Common myeloid progenitor, CD34-positive (primary cell): ENCODE results near the gene SERPINB8.

ENCODE experiments used
- CTCF ChIA-PET: fragments of 350-600 bp; sonication (Branson Sonifier 250); formaldehyde crosslinking; loops from one replicate; lab custom pipeline; 2021; ENCODE audit warnings: antibody characterized with exemption; lab: Charles Lee
- POLR2A ChIA-PET: fragments of 350-600 bp; sonication (Branson Sonifier 250); formaldehyde crosslinking; loops from one replicate; lab custom pipeline; 2021; ENCODE audit warnings: antibody characterized with exemption; lab: Charles Lee
- DNase-seq, 3 donors: peaks; one replicate each; pipeline versions ENCODE4 v3.0.0 to v3.0.0-alpha.2; 2013
- H3K27ac ChIP-seq, 2 experiments: 1 replicate in 1 of 2; 2 replicates in 1 of 2; pipeline ENCODE4 v1.7.0; 2013; ENCODE audit warnings: inconsistent platforms in 2 of 2, low read length in 2 of 2, mild to moderate bottlenecking in 2 of 2, low read depth in 1 of 2, moderate library complexity in 1 of 2; ENCODE audit not compliant: severe bottlenecking in 2 of 2, insufficient read depth in 1 of 2, poor library complexity in 1 of 2
- H3K27me3 ChIP-seq, 5 experiments: replicated peaks in 2 of 5; 1 replicate in 3 of 5; 2 replicates in 2 of 5; pipeline versions ENCODE4 v1.6.1 to v1.7.0; 2013; ENCODE audit warnings: low read length in 4 of 5, mild to moderate bottlenecking in 2 of 5, moderate library complexity in 2 of 5, inconsistent platforms in 1 of 5; ENCODE audit not compliant: insufficient read depth in 5 of 5, control insufficient read depth in 4 of 5
- H3K36me3 ChIP-seq, 4 experiments: 1 replicate in 2 of 4; 2 replicates in 2 of 4; pipeline versions ENCODE4 v1.6.1 to v1.7.0; 2013; ENCODE audit warnings: low read length in 3 of 4, control low read depth in 1 of 4, mild to moderate bottlenecking in 1 of 4; ENCODE audit not compliant: control insufficient read depth in 4 of 4, insufficient read depth in 4 of 4
- H3K4me1 ChIP-seq, 4 experiments: 1 replicate in 3 of 4; 2 replicates in 1 of 4; pipeline versions ENCODE4 v1.6.1 to v1.7.1; 2013; ENCODE audit warnings: low read length in 3 of 4, mild to moderate bottlenecking in 3 of 4, control low read depth in 1 of 4, inconsistent platforms in 1 of 4, moderate library complexity in 1 of 4; ENCODE audit not compliant: control insufficient read depth in 4 of 4, insufficient read depth in 4 of 4; ENCODE audit errors: control extremely low read depth in 1 of 4
- H3K4me3 ChIP-seq, 7 experiments: 1 replicate in 4 of 7; 2 replicates in 3 of 7; pipeline versions ENCODE4 v1.5.1 to v1.7.0; 2013; ENCODE audit warnings: mild to moderate bottlenecking in 7 of 7, low read length in 6 of 7, moderate library complexity in 6 of 7, inconsistent platforms in 2 of 7, low read depth in 2 of 7, control low read depth in 1 of 7; ENCODE audit not compliant: insufficient read depth in 4 of 7, control insufficient read depth in 1 of 7; ENCODE audit errors: extremely low read depth in 1 of 7
- H3K9me3 ChIP-seq, 5 experiments: 1 replicate in 4 of 5; 2 replicates in 1 of 5; pipeline versions ENCODE4 v1.6.1 to v1.7.1; 2013; ENCODE audit warnings: low read length in 4 of 5, mild to moderate bottlenecking in 2 of 5, inconsistent platforms in 1 of 5, low read depth in 1 of 5, moderate library complexity in 1 of 5; ENCODE audit not compliant: control insufficient read depth in 4 of 5, insufficient read depth in 2 of 5; ENCODE audit errors: control extremely low read depth in 1 of 5
- WGBS: methylation state at CpG from one replicate; pipeline ENCODE4 v1.1.5; 2013; ENCODE audit not compliant: insufficient coverage; 5-methylcytosine and 5-hydroxymethylcytosine counted together

SERPINB8 gene

DNA sequence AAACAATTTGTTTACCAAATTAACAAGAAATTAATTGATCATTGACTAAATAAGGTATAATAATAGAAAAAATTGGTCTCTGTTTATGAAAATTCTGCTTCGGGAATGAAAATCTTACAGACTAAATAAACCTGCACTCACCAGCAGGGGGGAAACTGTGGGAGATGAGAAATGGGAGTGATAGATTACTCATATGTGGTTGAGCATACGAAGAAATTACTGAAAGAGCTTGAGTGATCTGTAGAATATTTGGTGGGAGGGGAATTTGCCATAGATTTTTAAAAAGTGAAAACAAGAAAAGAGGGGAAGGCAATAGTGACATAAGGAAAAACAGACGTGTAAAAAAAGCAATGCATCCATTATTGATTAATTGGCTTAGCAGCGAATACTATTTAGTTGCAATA, 18.6 kb upstream of the SERPINB8 start:
- peak in 1 of 3 donors; percentile 27 for DNase-seq
- H3K27me3 ChIP-seq = peaks cover 0 to 10% (median 0%) of the 10 kb centered on the region in 5 experiments
- ChIA-PET CTCF (interaction anchor here (0.9 kb wide), 2 partner anchors 12 to 16 kb away, joined by 3 read pairs; no protein-coding TSS in a partner anchor), POLR2A (no interaction called here)
- no peaks in the 10 kb centered on the region for H3K9me3 ChIP-seq
- WGBS = 88% methylated on average over 2 of the region's 4 CpGs
- no peak overlapping the region for H3K4me3 ChIP-seq
- H3K4me1 ChIP-seq = peaks cover 0 to 5% (median 2%) of the 10 kb centered on the region in 4 experiments
- no peaks in the 10 kb centered on the region for H3K36me3 ChIP-seq
- H3K27ac ChIP-seq = no peak overlapping the region

DNA sequence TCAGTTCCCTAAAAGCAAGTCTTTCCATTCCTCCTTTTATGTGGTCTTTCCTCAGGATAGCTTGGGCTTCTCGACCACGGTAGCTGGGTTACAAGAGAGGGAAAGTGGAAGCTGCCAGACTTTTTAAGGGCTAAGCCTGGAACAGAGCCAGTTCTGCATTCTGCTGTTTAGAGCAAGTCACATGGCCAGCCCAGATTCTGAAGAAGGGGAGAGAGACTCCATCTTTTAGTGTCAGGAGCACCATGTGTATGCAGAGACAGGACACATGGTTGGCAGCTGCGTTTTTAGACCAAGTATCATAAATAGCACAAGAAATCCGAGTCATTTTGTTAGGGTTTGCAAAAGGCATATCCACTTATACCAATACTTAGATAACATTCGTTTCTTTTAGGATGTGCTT, 16.1 kb upstream of the SERPINB8 start:
- Histone ChIP-seq H3K36me3 (no peaks in the 10 kb centered on the region), H3K4me1 (peaks cover 0 to 5% (median 2%) of the 10 kb centered on the region in 4 experiments), H3K27ac (no peak overlapping the region), H3K27me3 (peaks cover 0 to 6% (median 0%) of the 10 kb centered on the region in 5 experiments), H3K4me3 (no peak overlapping the region), H3K9me3 (no peaks in the 10 kb centered on the region)
- peak in 2 of 3 donors; percentile 21 to 22 for DNase-seq
- POLR2A ChIA-PET = no interaction called here
- WGBS = 47% methylated on average over 4 of the region's 5 CpGs
- CTCF ChIA-PET = interaction anchor here (1.2 to 3.8 kb wide), 6 partner anchors 9 to 31 kb away, joined by 4 to 25 read pairs (median 8); no protein-coding TSS in a partner anchor

DNA sequence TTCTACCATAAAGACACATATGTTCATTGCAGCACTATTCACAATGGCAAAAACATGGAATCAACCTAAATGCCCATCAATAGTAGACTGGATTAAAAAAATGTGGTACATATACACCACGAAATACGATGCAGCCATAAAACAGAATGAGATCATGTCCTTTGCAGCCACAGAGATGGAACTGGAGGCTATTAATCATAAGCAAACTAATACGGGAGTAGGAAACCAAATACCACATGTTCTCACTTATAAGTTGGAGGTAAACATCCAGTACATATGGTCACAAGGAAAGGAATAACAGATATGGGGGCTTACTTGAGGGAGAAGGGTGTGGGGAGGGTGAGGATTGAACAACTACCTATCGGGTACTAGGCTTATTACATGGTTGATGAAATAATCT, 13.1 kb upstream of the SERPINB8 start:
- Histone ChIP-seq H3K4me1 (peaks cover 0 to 3% (median 0%) of the 10 kb centered on the region in 4 experiments), H3K36me3 (no peaks in the 10 kb centered on the region), H3K27me3 (no peaks in the 10 kb centered on the region), H3K4me3 (no peak overlapping the region), H3K27ac (no peak overlapping the region), H3K9me3 (no peaks in the 10 kb centered on the region)
- no CpG with 5 or more reads among the region's 4 CpGs for WGBS
- POLR2A ChIA-PET = no interaction called here
- no peak for DNase-seq
- CTCF ChIA-PET = no interaction called here

DNA sequence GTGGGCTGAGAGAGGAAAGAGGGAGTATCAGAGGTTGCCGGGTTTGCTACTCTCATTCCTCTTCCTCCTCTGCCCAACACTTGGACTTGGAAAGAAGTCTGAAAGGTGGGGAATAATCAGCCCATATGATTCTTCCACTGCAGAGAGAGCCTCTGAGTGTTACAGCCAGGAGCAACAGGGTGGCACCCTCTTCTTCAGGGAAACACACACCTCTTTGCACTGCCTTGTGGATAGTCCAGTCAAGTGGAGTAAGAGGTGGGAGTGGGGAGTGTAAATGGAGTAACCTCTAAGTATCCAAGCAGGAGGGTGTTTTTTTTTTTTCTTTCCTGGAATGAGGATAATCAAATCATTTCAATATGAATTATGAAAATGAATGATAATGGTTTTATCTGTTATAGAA, 9.0 kb upstream of the SERPINB8 start:
- peaks cover 0 to 3% (median 0%) of the 10 kb centered on the region in 5 experiments for H3K27me3 ChIP-seq
- H3K9me3 ChIP-seq = no peaks in the 10 kb centered on the region
- no peaks in the 10 kb centered on the region for H3K4me1 ChIP-seq
- H3K4me3 ChIP-seq = no peak overlapping the region
- no peak overlapping the region for H3K27ac ChIP-seq
- ChIA-PET CTCF (interaction anchor here (0.6 to 7.8 kb wide), 5 partner anchors 12 to 33 kb away, joined by 3 to 42 read pairs (median 5); partner anchors contain the start of gene HMSD), POLR2A (no interaction called here)
- no peaks in the 10 kb centered on the region for H3K36me3 ChIP-seq
- DNase-seq = no peak
- no CpG with 5 or more reads among the region's 1 CpG for WGBS

DNA sequence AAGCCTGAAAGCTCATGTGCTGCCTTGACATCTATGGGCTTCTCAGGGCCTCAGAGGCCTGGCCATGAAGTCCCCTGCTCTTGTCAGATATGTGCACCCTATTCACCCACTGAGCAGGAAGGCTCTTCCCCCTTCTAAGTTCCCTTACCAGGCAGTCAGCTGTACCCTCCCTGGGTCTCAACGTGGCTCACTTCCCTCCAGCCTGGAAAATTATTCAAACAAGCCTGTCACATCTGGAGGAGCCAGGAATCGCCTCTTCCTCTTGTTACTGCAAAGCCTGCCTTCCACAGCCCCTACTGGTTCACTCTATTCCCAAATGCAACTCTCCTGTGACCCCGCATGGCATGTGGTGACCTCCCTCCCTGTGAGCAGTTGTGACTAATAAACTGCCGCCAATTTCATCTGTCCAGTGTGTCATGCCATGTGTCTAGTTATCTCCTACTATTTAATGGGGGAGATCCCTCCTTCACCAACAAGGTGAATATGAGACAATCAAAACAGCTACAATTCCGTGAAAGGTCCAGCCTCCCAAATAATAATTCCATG, 8.4 kb upstream of the SERPINB8 start:
- ChIA-PET CTCF (interaction anchor here (3.8 to 7.8 kb wide), 3 partner anchors 8 to 25 kb away, joined by 25 to 45 read pairs (median 42); no protein-coding TSS in a partner anchor), POLR2A (no interaction called here)
- Histone ChIP-seq H3K4me1 (no peaks in the 10 kb centered on the region), H3K36me3 (no peaks in the 10 kb centered on the region), H3K4me3 (no peak overlapping the region), H3K27me3 (peaks cover 0 to 4% (median 0%) of the 10 kb centered on the region in 5 experiments), H3K9me3 (no peaks in the 10 kb centered on the region), H3K27ac (no peak overlapping the region)
- WGBS = 68% methylated on average over 3 of the region's 5 CpGs
- DNase-seq = no peak

DNA sequence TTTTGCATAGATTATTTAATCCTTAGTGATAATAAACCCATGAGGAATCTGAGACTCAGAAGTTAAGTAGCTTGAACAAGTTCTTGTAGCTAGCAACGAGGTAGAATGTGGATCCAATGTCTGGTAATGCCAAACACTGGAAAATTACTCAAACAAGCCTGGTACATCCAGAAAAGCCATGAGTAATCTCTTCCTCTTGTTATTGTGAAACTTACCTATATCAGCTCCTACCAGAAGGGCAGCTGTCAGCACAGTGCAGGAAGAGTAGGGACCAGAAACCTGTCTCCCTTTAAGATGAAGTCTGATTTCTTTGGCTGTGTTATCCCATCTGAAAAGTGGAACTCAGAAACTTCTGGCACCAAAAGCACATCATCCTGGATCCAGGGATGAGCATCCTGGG, 7.7 kb upstream of the SERPINB8 start:
- no peaks in the 10 kb centered on the region for H3K9me3 ChIP-seq
- POLR2A ChIA-PET = no interaction called here
- no peak overlapping the region for H3K27ac ChIP-seq
- 63% methylated on average over 1 of the region's 1 CpG for WGBS
- peaks cover 0 to 4% (median 0%) of the 10 kb centered on the region in 5 experiments for H3K27me3 ChIP-seq
- no peaks in the 10 kb centered on the region for H3K36me3 ChIP-seq
- CTCF ChIA-PET = interaction anchor here (0.9 to 7.8 kb wide), 5 partner anchors 8 to 33 kb away, joined by 3 to 45 read pairs (median 32); no protein-coding TSS in a partner anchor
- DNase-seq = no peak
- no peak overlapping the region for H3K4me3 ChIP-seq
- no peaks in the 10 kb centered on the region for H3K4me1 ChIP-seq

DNA sequence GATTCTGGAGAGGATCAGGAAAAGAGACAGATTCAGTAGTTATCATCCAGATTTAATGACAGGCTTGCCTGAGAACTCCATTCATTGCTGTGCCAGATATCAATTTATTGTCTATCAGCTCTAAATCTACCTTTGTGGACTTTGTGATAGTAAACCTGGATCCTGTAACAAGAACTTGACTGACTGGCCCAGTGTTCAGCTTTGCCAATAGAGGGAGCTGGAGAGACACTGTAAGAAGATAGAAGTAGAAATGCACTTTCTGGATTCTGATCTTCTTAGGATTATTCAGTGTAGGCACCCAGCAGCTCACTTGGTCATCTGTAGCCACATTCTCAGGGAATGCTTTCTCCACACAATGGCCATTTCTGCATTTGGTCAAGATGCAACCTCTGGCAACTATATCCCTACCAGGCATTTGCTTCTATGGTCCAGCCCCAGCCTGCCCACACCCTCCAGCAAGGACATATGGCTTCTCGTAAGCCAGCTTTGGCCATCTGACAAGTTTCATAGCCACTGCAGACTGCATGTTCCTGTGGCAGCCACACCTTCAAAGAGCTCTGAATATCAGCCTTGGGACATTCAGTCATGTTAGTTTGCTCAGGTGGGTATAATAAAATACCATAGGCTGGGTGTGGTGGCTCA, 6.1 kb upstream of the SERPINB8 start:
- H3K4me1 ChIP-seq = no peaks in the 10 kb centered on the region
- no peaks in the 10 kb centered on the region for H3K9me3 ChIP-seq
- no peaks in the 10 kb centered on the region for H3K36me3 ChIP-seq
- POLR2A ChIA-PET = no interaction called here
- no peak overlapping the region for H3K4me3 ChIP-seq
- H3K27me3 ChIP-seq = peaks cover 0 to 11% (median 0%) of the 10 kb centered on the region in 5 experiments
- no peak overlapping the region for H3K27ac ChIP-seq
- CTCF ChIA-PET = interaction anchor here (0.7 to 7.8 kb wide), 15 partner anchors 10 to 567 kb away, joined by 3 to 45 read pairs (median 5); partner anchors contain the start of gene HMSD
- WGBS = 100% methylated on average over 1 of the region's 1 CpG
- DNase-seq = peak; percentile 64 to 83 (median 76)
